ENCODE measurements around the gene MEGF9.

- TF ChIP-seq CTCF (conservative IDR thresholded peaks at IDR 0.05) (no peak), ZFX (IDR thresholded peaks at IDR 0.05) (no peak)
Observed at GRCh38 chr9:120652934-120653333, 61.3 kb downstream of the MEGF9 start.

Measured in C4-2B (cell line).